Coronary artery (tissue), 2 donors: ENCODE measurements around the gene MKX.

Source experiments
- DNase-seq: peaks from one replicate; pipeline ENCODE4 v3.0.0-alpha.2; 2017; ENCODE audit warnings: low spot score
- H3K27ac ChIP-seq, 2 donors: fragments of 200-600 bp; sonication (generic); one replicate each; pipeline ENCODE4 v1.5.1; 2016 to 2019
- H3K4me3 ChIP-seq: fragments of 200-600 bp; sonication (generic); 2 replicates; pipeline ENCODE4 v1.5.1; 2016; ENCODE audit warnings: mild to moderate bottlenecking, moderate library complexity
- TF ChIP-seq, protein P1 (sequence below): fragments of 200-600 bp; sonication (generic); IDR thresholded peaks from one replicate; pipeline ENCODE4 v1.5.1; 2019; ENCODE audit warnings: antibody characterized with exemption

Gene MKX

DNA sequence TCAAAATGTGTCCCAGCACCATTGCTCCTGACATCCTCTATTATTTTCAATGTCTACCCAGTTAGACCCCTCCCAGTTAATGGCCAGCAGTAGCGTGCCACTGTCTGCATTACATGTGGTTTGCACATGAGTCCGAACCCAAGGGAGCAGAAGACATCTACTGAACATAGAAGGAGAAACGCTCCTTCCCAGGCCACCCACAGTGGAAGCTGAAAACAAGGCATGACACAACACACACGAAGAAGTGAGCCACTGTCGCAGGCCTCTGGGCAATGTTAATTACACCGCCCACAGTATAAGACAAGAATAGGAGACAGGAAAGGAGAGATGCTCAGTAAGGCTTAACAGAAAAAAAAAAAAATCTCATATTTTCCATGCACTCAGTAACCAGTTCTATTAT is 50.5 kb downstream of the MKX start:
- no peak overlapping the region for H3K4me3 ChIP-seq
- TF ChIP-seq, protein P1, sequence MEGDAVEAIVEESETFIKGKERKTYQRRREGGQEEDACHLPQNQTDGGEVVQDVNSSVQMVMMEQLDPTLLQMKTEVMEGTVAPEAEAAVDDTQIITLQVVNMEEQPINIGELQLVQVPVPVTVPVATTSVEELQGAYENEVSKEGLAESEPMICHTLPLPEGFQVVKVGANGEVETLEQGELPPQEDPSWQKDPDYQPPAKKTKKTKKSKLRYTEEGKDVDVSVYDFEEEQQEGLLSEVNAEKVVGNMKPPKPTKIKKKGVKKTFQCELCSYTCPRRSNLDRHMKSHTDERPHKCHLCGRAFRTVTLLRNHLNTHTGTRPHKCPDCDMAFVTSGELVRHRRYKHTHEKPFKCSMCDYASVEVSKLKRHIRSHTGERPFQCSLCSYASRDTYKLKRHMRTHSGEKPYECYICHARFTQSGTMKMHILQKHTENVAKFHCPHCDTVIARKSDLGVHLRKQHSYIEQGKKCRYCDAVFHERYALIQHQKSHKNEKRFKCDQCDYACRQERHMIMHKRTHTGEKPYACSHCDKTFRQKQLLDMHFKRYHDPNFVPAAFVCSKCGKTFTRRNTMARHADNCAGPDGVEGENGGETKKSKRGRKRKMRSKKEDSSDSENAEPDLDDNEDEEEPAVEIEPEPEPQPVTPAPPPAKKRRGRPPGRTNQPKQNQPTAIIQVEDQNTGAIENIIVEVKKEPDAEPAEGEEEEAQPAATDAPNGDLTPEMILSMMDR = no peak
- no peak overlapping the region for H3K27ac ChIP-seq
- DNase-seq = no peak

DNA sequence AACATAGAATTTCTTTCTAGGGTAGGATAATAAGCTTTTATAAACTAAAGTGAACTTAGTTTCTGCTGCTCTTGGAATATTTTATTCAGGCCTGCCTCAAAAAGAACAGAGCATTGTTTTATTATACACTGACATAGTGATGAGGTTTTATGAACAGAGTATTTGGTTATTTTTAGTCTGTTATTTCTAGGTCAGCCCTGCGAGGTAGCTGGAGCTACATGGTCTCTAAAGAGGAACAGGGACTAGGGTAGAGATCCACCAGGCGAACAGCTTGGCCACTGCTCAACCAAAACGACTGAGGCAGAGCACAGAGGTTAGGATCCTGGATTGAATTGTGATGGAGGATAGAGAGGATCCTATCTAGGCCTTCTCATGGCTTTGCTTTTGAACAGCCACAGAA is 53.0 kb downstream of the MKX start:
- TF ChIP-seq, protein P1 = no peak
- DNase-seq = no peak
- H3K4me3 ChIP-seq = no peak overlapping the region
- peak overlapping the region; percentile 43 to 52 for H3K27ac ChIP-seq

DNA sequence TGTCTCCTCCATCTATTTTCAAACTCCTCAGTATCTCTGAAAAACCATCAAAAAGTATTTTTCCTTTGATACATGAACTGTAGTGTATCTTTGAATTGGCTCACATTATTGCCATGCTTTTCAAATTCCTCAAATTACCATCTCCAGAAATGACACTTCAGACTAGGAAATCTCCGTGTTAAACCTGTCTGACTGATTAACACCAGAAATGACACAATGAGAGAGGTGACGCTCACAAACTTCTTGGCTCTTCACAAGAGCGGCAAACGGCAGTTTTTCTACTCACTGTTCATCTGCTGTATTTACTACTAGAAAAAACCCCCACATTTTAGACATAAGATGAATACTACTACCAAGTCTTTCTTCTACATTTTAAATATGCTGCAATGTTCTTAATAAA is 56.6 kb downstream of the MKX start:
- TF ChIP-seq, protein P1 = no peak
- Histone ChIP-seq H3K27ac (no peak overlapping the region), H3K4me3 (no peak overlapping the region)
- DNase-seq = no peak

DNA sequence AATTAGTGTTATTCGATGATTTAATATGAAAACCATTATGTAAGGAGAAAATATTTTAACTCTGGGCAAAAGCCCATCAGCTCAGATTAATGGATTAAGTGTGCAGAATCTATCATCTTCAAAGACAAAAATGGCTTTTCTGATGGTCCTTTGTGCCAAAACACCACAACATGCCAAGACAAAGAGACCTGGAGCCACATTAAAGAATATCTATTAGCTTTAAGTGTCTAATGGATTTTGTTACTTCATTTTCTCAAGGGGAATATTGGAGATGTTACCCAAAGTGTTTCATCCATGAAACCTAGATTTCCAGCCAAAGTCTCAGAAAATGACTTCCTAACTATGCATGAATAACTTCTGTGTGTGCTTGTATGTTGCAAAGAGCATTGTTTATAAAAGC is 57.3 kb downstream of the MKX start:
- H3K27ac ChIP-seq = no peak overlapping the region
- no peak for DNase-seq
- no peak overlapping the region for H3K4me3 ChIP-seq
- TF ChIP-seq, protein P1 = no peak

DNA sequence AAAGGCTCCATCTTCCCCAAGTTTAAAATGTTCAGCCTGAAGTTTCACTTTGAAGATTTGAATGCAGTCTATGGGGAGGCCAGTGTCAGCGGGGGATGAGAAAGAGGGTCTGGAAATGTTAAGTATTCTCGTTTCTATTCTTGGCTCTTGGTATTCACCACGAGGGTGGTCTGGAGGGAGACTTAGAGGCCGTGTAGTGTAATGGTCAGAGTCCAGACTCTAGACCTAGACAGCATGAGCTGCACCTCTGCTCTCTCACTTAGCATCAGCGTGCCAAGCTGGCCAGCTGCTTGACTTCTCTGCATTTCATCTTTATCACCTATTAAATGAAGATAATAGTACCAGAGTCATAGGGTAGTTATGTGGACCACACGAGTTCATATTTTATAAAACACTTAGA is 57.9 kb downstream of the MKX start:
- TF ChIP-seq, protein P1 = no peak
- Histone ChIP-seq H3K27ac (no peak overlapping the region), H3K4me3 (no peak overlapping the region)
- DNase-seq = no peak

DNA sequence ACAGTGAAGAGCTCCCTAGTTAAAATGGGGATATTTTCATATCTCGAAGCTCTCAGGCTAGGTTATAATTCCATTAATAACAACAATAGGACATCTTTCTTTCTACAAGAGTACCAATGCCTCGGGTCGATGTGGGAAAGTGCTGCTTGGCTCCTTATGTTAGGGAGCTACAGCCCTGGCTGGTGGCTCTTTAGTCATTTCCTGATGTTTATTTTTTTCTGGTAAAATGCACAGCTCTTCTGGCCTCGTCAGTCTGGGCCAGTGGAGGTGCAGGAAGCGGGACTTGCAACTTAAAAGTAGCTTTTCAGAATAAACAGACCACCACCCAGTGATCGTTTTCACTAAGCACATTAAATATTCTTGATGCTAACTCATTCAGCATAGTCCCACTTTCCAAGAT is 58.3 kb downstream of the MKX start:
- no peak for DNase-seq
- TF ChIP-seq, protein P1 = no peak
- H3K27ac ChIP-seq = no peak overlapping the region

DNA sequence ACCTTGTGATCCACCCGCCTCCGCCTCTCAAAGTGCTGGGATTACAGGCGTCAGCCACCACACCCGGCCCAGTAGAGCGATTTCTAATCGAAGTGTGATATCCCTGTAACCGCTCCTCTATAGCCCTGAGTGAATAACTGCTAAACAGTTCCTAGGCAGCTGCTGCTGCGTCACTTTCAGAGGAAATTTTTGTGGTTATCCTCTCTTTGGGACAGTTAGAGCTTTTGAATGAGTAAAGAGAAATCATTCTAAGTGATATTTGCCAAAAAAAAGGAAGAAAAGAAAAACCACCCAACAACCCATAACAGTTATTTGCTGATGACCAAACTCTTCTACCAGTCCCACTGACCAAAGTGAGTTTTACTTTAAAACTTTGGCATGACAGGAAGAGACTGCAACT is 59.9 kb downstream of the MKX start:
- Histone ChIP-seq H3K4me3 (no peak overlapping the region), H3K27ac (no peak overlapping the region)
- DNase-seq = no peak
- TF ChIP-seq, protein P1 = no peak

More for the DNA sequence above, 58.3 kb downstream of the MKX start:
- H3K4me3 ChIP-seq = no peak overlapping the region
